ENCODE data around the gene TMEM109.

GRCh38 chr11:60938500-60938899 lies 24.5 kb downstream of the TMEM109 start:
- TF ChIP-seq, protein P1, sequence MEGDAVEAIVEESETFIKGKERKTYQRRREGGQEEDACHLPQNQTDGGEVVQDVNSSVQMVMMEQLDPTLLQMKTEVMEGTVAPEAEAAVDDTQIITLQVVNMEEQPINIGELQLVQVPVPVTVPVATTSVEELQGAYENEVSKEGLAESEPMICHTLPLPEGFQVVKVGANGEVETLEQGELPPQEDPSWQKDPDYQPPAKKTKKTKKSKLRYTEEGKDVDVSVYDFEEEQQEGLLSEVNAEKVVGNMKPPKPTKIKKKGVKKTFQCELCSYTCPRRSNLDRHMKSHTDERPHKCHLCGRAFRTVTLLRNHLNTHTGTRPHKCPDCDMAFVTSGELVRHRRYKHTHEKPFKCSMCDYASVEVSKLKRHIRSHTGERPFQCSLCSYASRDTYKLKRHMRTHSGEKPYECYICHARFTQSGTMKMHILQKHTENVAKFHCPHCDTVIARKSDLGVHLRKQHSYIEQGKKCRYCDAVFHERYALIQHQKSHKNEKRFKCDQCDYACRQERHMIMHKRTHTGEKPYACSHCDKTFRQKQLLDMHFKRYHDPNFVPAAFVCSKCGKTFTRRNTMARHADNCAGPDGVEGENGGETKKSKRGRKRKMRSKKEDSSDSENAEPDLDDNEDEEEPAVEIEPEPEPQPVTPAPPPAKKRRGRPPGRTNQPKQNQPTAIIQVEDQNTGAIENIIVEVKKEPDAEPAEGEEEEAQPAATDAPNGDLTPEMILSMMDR (IDR thresholded peaks at IDR 0.05), result no peak
- TF ChIP-seq CBFB (CRISPR knock-in tag; IDR thresholded peaks at IDR 0.05; ENCODE audit: low read depth), result no peak
- no peak for TF ChIP-seq MYBL2 (CRISPR knock-in tag; IDR thresholded peaks at IDR 0.05)
- TF ChIP-seq USF1 (CRISPR knock-in tag; IDR thresholded peaks at IDR 0.05), result no peak
